ENCODE data around the gene RFNG.

The RFNG gene

GRCh38 chr17:82077617-82078358 lies 26.2 kb upstream of the RFNG start:
- H3K4me3 ChIP-seq (ENCODE audit: low read depth, low read length), result no peak overlapping the region
- no peak for TF ChIP-seq CTCF (IDR thresholded peaks at IDR 0.05; ENCODE audit: low read depth, low read length)

- no peak for TF ChIP-seq CTCF (IDR thresholded peaks at IDR 0.05; ENCODE audit: low read depth, low read length)
- H3K4me3 ChIP-seq (ENCODE audit: low read depth, low read length), result no peak overlapping the region
Measured at GRCh38 chr17:82076785-82077591, 25.4 kb upstream of the RFNG start.

GRCh38 chr17:82076018-82076784 lies 24.6 kb upstream of the RFNG start:
- no peak for TF ChIP-seq CTCF (IDR thresholded peaks at IDR 0.05; ENCODE audit: low read depth, low read length)
- no peak overlapping the region for H3K4me3 ChIP-seq (ENCODE audit: low read depth, low read length)

- H3K4me3 ChIP-seq (ENCODE audit: low read depth, low read length), result no peak overlapping the region
- TF ChIP-seq CTCF (IDR thresholded peaks at IDR 0.05; ENCODE audit: low read depth, low read length), result no peak
Measured at GRCh38 chr17:82073446-82073845, 21.8 kb upstream of the RFNG start.

GRCh38 chr17:82072827-82073226 lies 21.2 kb upstream of the RFNG start:
- no peak overlapping the region for H3K4me3 ChIP-seq (ENCODE audit: low read depth, low read length)
- TF ChIP-seq CTCF (IDR thresholded peaks at IDR 0.05; ENCODE audit: low read depth, low read length), result no peak

- no peak for TF ChIP-seq CTCF (IDR thresholded peaks at IDR 0.05; ENCODE audit: low read depth, low read length)
- no peak overlapping the region for H3K4me3 ChIP-seq (ENCODE audit: low read depth, low read length)
Measured at GRCh38 chr17:82070611-82071010, 19.0 kb upstream of the RFNG start.
